ENCODE results near the gene ROBO1. TPM values are rescaled to one million over a fixed set of nuclear protein-coding genes. Genes with fewer than 3 reads are reported as not detected.

Gene ROBO1
- total and polyA plus RNA-seq, 2 of the 13 experiments (the other 11 are each of a cell fraction or from before 2014, with no cell fraction given) = 52.2 to 71.0 TPM

GRCh38 chr3:78798266-78798832 is 969.4 kb downstream of the ROBO1 start (continued):
- TF ChIP-seq PRDM10 (CRISPR knock-in tag; IDR thresholded peaks at IDR 0.05; ENCODE audit: low read depth) (no peak), ZNF354B (CRISPR knock-in tag; IDR thresholded peaks at IDR 0.05) (no peak), NCOA2 (CRISPR knock-in tag; IDR thresholded peaks at IDR 0.05) (peak; percentile 56), FOXA1 (IDR thresholded peaks at IDR 0.05) (no peak), FOXA1 (CRISPR knock-in tag; IDR thresholded peaks at IDR 0.05) (no peak), ARID3A (IDR thresholded peaks at IDR 0.05; ENCODE audit: low read depth, low read length) (peak; percentile 58; the same call in 1 of the 2 replicates), ZNF10 (CRISPR knock-in tag; IDR thresholded peaks at IDR 0.05; ENCODE audit: borderline replicate concordance, low read depth) (no peak), REST (IDR thresholded peaks at IDR 0.05; ENCODE audit: borderline replicate concordance in 1 of 2, low read depth in 1 of 2, low read length in 2 of 2) (no peak), KAT8 (CRISPR knock-in tag; IDR thresholded peaks at IDR 0.05) (no peak), CEBPB (IDR thresholded peaks at IDR 0.05; ENCODE audit: borderline replicate concordance, low read depth, low read length) (peak; percentile 54; the same call in 1 of the 2 replicates), RARA (CRISPR knock-in tag; IDR thresholded peaks at IDR 0.05) (no peak), ZNF777 (CRISPR knock-in tag; IDR thresholded peaks at IDR 0.05) (no peak), ZNF143 (CRISPR knock-in tag; IDR thresholded peaks at IDR 0.05) (no peak), NFRKB (IDR thresholded peaks at IDR 0.05) (no peak), ZNF784 (CRISPR knock-in tag; IDR thresholded peaks at IDR 0.05; ENCODE audit: borderline replicate concordance) (no peak), GATAD2A (CRISPR knock-in tag; IDR thresholded peaks at IDR 0.05) (peak; percentile 54), DBP (CRISPR knock-in tag; IDR thresholded peaks at IDR 0.05; ENCODE audit: not compliant biosample characterization) (no peak), SOX13 (IDR thresholded peaks at IDR 0.05) (no peak), SOX13 (CRISPR knock-in tag; conservative IDR thresholded peaks at IDR 0.05 in 1 of 2, IDR thresholded peaks at IDR 0.05 in 1 of 2) (peak in 1 of 2 experiments; percentile 41; a peak in 1 of 4 replicates), SNAPC5 (CRISPR knock-in tag; IDR thresholded peaks at IDR 0.05; ENCODE audit: borderline replicate concordance) (no peak)
